Bronchial epithelial cell (primary cell): ENCODE data around the gene MAP1LC3B. TPM values are rescaled to one million over a fixed set of nuclear protein-coding genes. Genes with fewer than 3 reads are reported as not detected.

Source experiments
- DNase-seq: peaks from one replicate; pipeline ENCODE4 v3.0.0-alpha.2; 2010; ENCODE audit warnings: low read depth
- FAIRE-seq: peaks from 2 replicates; lab custom pipeline; 2011; peaks lifted over from hg19 to GRCh38; lab: Jason Lieb, UNC
- H3K27me3 ChIP-seq: 2 replicates; pipeline ENCODE4 v1.5.1; 2011; ENCODE audit warnings: low read length; ENCODE audit not compliant: control insufficient read depth, insufficient read depth
- H3K36me3 ChIP-seq: 2 replicates; pipeline ENCODE4 v1.5.1; 2011; ENCODE audit warnings: low read length; ENCODE audit not compliant: control insufficient read depth, insufficient read depth
- H3K4me3 ChIP-seq: 2 replicates; pipeline ENCODE4 v1.5.1; 2011; ENCODE audit warnings: mild to moderate bottlenecking, low read depth, low read length, control low read depth
- CTCF ChIP-seq: IDR thresholded peaks from 2 replicates; pipeline ENCODE4 v1.5.1; 2011; ENCODE audit warnings: mild to moderate bottlenecking, moderate library complexity, low read length, control low read depth, inconsistent platforms; ENCODE audit not compliant: insufficient read depth, severe bottlenecking
- total RNA-seq: library from RNA; depleted of rRNA; stranded (reverse); fragments of >200 nt; gene quantifications from 2 replicates; pipeline ENCODE4 v1.2.1, GENCODE V29; 2014

MAP1LC3B gene
- total RNA-seq, 1 donor from 2014 or later, result 75.8 TPM

DNA sequence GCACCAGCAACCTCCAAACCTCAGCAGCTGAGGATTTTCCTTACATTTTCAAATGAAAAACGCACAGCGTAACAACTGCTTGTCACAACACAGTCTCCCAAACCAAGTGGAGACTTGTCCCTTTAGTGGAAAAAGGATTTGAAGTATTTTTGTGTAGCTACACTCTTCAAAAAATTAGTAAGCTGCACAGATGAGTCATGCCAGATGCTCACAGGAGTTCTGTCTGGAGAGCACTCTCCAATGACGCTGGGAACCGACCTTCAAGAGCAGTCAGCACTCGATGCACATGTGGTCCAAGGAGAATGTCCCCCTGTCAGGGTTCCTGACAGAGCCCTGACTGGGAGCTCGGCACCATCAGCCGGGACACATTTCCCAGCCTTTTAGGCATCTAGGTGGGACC lies 39.8 kb downstream of the MAP1LC3B start:
- FAIRE-seq (no peak), DNase-seq (peak; percentile 84)
- H3K36me3 ChIP-seq, result peaks cover 5% of the 10 kb centered on the region
- no peak overlapping the region for H3K4me3 ChIP-seq
- no peaks in the 10 kb centered on the region for H3K27me3 ChIP-seq
- no peak for TF ChIP-seq CTCF

DNA sequence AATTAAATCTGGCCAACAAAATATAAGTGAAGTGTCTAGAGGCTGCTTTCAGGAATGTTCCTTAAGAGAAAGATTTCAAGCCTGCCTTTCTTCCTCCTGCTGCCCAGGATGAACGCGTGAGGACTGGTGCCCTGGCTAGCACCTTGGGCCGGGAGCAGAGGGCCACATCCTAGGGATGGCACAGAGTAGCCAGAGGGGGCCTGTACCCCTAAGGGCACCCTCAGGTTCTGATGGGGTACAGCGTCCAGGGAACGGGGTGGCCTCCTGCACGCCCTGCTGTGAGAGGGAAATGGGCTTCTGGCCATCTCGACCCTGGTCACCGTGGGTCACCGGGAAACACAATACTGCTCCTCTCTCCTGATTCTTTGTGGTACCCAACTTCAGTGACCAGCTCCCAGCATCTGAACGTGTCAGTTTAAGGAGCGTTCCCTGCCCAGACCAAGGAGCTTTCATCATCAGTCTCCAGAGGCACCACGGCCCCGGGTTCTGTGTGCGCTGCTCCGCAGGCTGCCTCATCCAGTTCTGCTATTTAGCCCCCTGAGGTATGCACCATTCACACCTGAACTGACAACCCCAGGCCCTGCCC lies 40.3 kb downstream of the MAP1LC3B start:
- Histone ChIP-seq H3K4me3 (no peak overlapping the region), H3K27me3 (no peaks in the 10 kb centered on the region), H3K36me3 (peaks cover 3% of the 10 kb centered on the region)
- FAIRE-seq, result peak; percentile 28
- TF ChIP-seq CTCF, result no peak
- no peak for DNase-seq

- no peak overlapping the region for H3K4me3 ChIP-seq
- no peak for TF ChIP-seq CTCF
- FAIRE-seq (no peak), DNase-seq (no peak)
- H3K36me3 ChIP-seq, result no peaks in the 10 kb centered on the region
- no peaks in the 10 kb centered on the region for H3K27me3 ChIP-seq
Measured at GRCh38 chr16:87434146-87434667, 42.1 kb downstream of the MAP1LC3B start.

DNA sequence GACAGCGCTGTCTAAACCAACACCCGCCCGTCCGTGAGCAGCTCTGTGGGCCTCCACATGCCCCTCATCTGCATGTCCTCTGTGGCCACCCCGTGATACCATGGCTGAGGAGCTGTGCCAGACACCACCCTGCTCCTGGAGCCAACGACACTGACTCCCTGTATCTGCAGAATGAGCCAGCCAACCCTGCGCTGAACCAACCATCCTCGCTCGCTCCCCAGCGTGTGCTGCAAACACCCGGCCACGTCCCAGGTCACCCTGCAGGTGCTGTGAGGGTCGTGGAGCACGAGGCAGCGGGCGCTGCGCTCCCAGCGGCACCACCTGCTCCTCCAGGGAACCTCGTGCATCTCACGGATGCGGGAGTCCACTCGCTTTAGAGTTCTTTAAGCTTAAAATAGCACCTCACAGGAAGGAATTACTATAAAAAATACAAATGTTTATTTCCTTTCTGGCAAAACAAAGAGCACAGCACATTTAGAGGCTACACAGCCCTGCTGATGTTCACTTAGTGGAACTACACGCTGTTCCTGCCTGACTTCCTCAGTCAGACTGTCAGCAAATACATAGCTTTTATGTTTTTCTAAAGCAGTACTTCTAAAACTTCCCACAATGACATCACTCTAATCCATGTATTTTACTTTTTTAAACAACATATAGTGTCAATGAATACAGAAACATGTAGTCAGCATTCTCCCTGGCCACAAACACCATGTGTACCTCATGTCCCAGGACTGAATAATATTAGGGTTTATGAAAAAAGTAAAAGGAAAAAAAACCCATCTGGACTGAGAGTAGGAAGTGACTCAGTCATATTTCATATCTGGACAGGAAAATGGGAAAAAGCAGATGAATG lies 43.5 kb downstream of the MAP1LC3B start:
- DNase-seq, result peak; percentile 67
- Histone ChIP-seq H3K27me3 (no peaks in the 10 kb centered on the region), H3K4me3 (no peak overlapping the region), H3K36me3 (no peaks in the 10 kb centered on the region)
- FAIRE-seq, result no peak
- TF ChIP-seq CTCF, result no peak

GRCh38 chr16:87436225-87437172 lies 44.4 kb downstream of the MAP1LC3B start:
- Histone ChIP-seq H3K36me3 (no peaks in the 10 kb centered on the region), H3K27me3 (no peaks in the 10 kb centered on the region), H3K4me3 (no peak overlapping the region)
- FAIRE-seq (no peak), DNase-seq (no peak)
- TF ChIP-seq CTCF, result no peak
